SK-N-SH (cell line): Measurements from ENCODE around the gene CRYBG1. TPM values are rescaled to one million over a fixed set of nuclear protein-coding genes. Genes with fewer than 3 reads are reported as not detected.

Experiments used
- CTCF ChIA-PET: fragments of 300-600, 350-600 bp; formaldehyde crosslinking; extraction: SDS; loops from one replicate; lab custom pipeline; 2021; lab: Yijun Ruan, JAX
- POLR2A ChIA-PET: fragments of 350-600 bp; sonication (Branson Sonifier 250); formaldehyde crosslinking; extraction: SDS; loops from one replicate; lab custom pipeline; 2020; ENCODE audit warnings: antibody characterized with exemption, inconsistent platforms; lab: Yijun Ruan, JAX
- DNase-seq: peaks from one replicate; pipeline ENCODE4 v3.0.0; 2012
- H2AFZ ChIP-seq: fragments of 200-600 bp; sonication (generic); 2 replicates; pipeline ENCODE4 v1.8.1; 2016; ENCODE audit warnings: antibody characterized with exemption, mild to moderate bottlenecking, low read depth
- H3F3A ChIP-seq: fragments of 200-600 bp; sonication (generic); replicated peaks from 2 replicates; pipeline ENCODE3; 2016; ENCODE audit warnings: antibody characterized with exemption, mild to moderate bottlenecking; ENCODE audit not compliant: insufficient read depth
- H3K27ac ChIP-seq, 2 experiments: fragments of 200-500 bp in 1 of 2; fragments of 200-600 bp in 1 of 2; sonication (Bioruptor generic) in 1 of 2; sonication (generic), shearing (Covaris generic) in 1 of 2; 2 replicates each; pipeline versions ENCODE4 v1.5.1 to v1.6.1; 2014 to 2016; ENCODE audit warnings: low read depth in 2 of 2, inconsistent platforms in 1 of 2, low read length in 1 of 2, mild to moderate bottlenecking in 1 of 2, mixed read lengths in 1 of 2
- H3K27me3 ChIP-seq: fragments of 200-600 bp; sonication (generic), shearing (Covaris generic); 2 replicates; pipeline ENCODE4 v1.6.1; 2016; ENCODE audit warnings: mixed run types; ENCODE audit not compliant: insufficient read depth
- H3K36me3 ChIP-seq, 2 experiments: fragments of 200-500 bp in 1 of 2; fragments of 200-600 bp in 1 of 2; sonication (Bioruptor generic) in 1 of 2; sonication (generic) in 1 of 2; replicated peaks in 1 of 2; 2 replicates each; pipeline versions ENCODE3 to v1.5.1; 2014 to 2016; ENCODE audit warnings: low read length in 1 of 2, mild to moderate bottlenecking in 1 of 2; ENCODE audit not compliant: insufficient read depth in 2 of 2, control insufficient read depth in 1 of 2
- H3K4me1 ChIP-seq, 2 experiments: fragments of 200-500 bp in 1 of 2; fragments of 200-600 bp in 1 of 2; sonication (Bioruptor generic) in 1 of 2; sonication (generic), shearing (Covaris generic) in 1 of 2; 2 replicates each; pipeline versions ENCODE4 v1.5.1 to v1.6.1; 2014 to 2016; ENCODE audit warnings: low read depth in 1 of 2, low read length in 1 of 2, mixed run types in 1 of 2; ENCODE audit not compliant: insufficient read depth in 2 of 2, control insufficient read depth in 1 of 2
- H3K4me2 ChIP-seq: fragments of 200-600 bp; sonication (generic), shearing (Covaris generic); 2 replicates; pipeline ENCODE4 v1.6.1; 2017; ENCODE audit warnings: mixed run types
- H3K4me3 ChIP-seq, 2 experiments: fragments of 200-500 bp in 1 of 2; fragments of 200-600 bp in 1 of 2; sonication (Bioruptor generic) in 1 of 2; sonication (generic), shearing (Covaris generic) in 1 of 2; 2 replicates each; pipeline versions ENCODE4 v1.5.1 to v1.8.1; 2014 to 2016; ENCODE audit warnings: low read depth in 2 of 2, inconsistent platforms in 1 of 2, low read length in 1 of 2, mild to moderate bottlenecking in 1 of 2, mixed read lengths in 1 of 2, moderate library complexity in 1 of 2
- H3K79me2 ChIP-seq: fragments of 200-600 bp; sonication (generic); 2 replicates; pipeline ENCODE4 v1.8.1; 2017; ENCODE audit warnings: mild to moderate bottlenecking; ENCODE audit not compliant: insufficient read depth
- H3K9ac ChIP-seq: fragments of 200-600 bp; sonication (generic); 2 replicates; pipeline ENCODE4 v1.6.1; 2017; ENCODE audit warnings: mixed run types
- H3K9me2 ChIP-seq: fragments of 200-600 bp; sonication (generic); 2 replicates; pipeline ENCODE4 v1.6.1; 2017; ENCODE audit warnings: mixed run types
- H3K9me3 ChIP-seq: fragments of 200-600 bp; sonication (generic); 2 replicates; pipeline ENCODE4 v1.6.1; 2017; ENCODE audit warnings: mixed run types, mild to moderate bottlenecking, moderate library complexity
- H4K20me1 ChIP-seq: fragments of 200-600 bp; sonication (generic); 2 replicates; pipeline ENCODE4 v1.6.1; 2017; ENCODE audit warnings: mild to moderate bottlenecking, mixed run types; ENCODE audit not compliant: insufficient read depth
- EP300 ChIP-seq, 2 experiments: IDR thresholded peaks; 2 replicates each; pipeline versions ENCODE4 v1.4.0 to v1.6.1; 2012; ENCODE audit warnings: borderline replicate concordance in 1 of 2, low read depth in 1 of 2, low read length in 1 of 2
- EZH2phosphoT487 ChIP-seq: fragments of 200-600 bp; sonication (generic); IDR thresholded peaks from 2 replicates; pipeline ENCODE4 v1.6.1; 2017; ENCODE audit warnings: low read depth, mixed run types, mild to moderate bottlenecking, antibody characterized with exemption, moderate library complexity, borderline replicate concordance
- FOSL2 ChIP-seq: IDR thresholded peaks from 2 replicates; pipeline ENCODE4 v1.4.0; 2012; ENCODE audit warnings: low read depth, mild to moderate bottlenecking, moderate library complexity, borderline replicate concordance
- FOXJ3 ChIP-seq: sonication (generic); formaldehyde crosslinking; IDR thresholded peaks from 2 replicates; pipeline ENCODE4 v1.5.1; 2020; ENCODE audit warnings: mild to moderate bottlenecking, missing genetic modification reagents
- FOXM1 ChIP-seq: IDR thresholded peaks from 2 replicates; pipeline ENCODE4 v1.4.0; 2012; ENCODE audit warnings: low read depth, mild to moderate bottlenecking
- GABPA ChIP-seq: IDR thresholded peaks from 2 replicates; pipeline ENCODE4 v1.4.0; 2012; ENCODE audit warnings: low read depth, mild to moderate bottlenecking
- GATA2 ChIP-seq: sonication (generic); formaldehyde crosslinking; IDR thresholded peaks from 2 replicates; pipeline ENCODE4 v1.5.0; 2020; ENCODE audit warnings: mild to moderate bottlenecking, missing genetic modification reagents
- JUND ChIP-seq: IDR thresholded peaks from 2 replicates; pipeline ENCODE4 v1.4.0; 2012
- POLR2AphosphoS5 ChIP-seq: IDR thresholded peaks from 2 replicates; pipeline ENCODE4 v1.6.1; 2012; ENCODE audit warnings: low read depth, low read length
- RXRA ChIP-seq: IDR thresholded peaks from 2 replicates; pipeline ENCODE4 v1.4.0; 2012; ENCODE audit warnings: low read depth, mild to moderate bottlenecking, borderline replicate concordance
- TCF12 ChIP-seq: IDR thresholded peaks from 2 replicates; pipeline ENCODE4 v1.4.0; 2012
- YY1 ChIP-seq: IDR thresholded peaks from 2 replicates; pipeline ENCODE4 v1.4.0; 2012; ENCODE audit warnings: low read depth, mild to moderate bottlenecking
- WGBS: methylation state at CpG from one replicate; pipeline ENCODE4 v1.1.6; 2017; ENCODE audit warnings: low lambda C conversion rate; 5-methylcytosine and 5-hydroxymethylcytosine counted together
- polyA plus RNA-seq, 3 experiments: library from polyadenylated mRNA; depleted of rRNA; stranded (reverse); fragments of >200 nt; gene quantifications; 2 replicates each; pipeline ENCODE4 v1.2.3, GENCODE V29; 2012
- TF ChIP-seq, protein P1 (sequence below): IDR thresholded peaks from 2 replicates; pipeline ENCODE4 v1.4.0; 2012; ENCODE audit warnings: low read depth, borderline replicate concordance
- TF ChIP-seq, protein P2 (sequence below): IDR thresholded peaks from 2 replicates; pipeline ENCODE4; 2012
- TF ChIP-seq, protein P3 (sequence below): IDR thresholded peaks from 2 replicates; pipeline ENCODE4 v1.4.0; 2012; ENCODE audit warnings: low read depth

The CRYBG1 gene
- polyA plus RNA-seq, 1 of the 3 experiments (the other 2 are of a cell fraction) = 13.8 TPM

DNA sequence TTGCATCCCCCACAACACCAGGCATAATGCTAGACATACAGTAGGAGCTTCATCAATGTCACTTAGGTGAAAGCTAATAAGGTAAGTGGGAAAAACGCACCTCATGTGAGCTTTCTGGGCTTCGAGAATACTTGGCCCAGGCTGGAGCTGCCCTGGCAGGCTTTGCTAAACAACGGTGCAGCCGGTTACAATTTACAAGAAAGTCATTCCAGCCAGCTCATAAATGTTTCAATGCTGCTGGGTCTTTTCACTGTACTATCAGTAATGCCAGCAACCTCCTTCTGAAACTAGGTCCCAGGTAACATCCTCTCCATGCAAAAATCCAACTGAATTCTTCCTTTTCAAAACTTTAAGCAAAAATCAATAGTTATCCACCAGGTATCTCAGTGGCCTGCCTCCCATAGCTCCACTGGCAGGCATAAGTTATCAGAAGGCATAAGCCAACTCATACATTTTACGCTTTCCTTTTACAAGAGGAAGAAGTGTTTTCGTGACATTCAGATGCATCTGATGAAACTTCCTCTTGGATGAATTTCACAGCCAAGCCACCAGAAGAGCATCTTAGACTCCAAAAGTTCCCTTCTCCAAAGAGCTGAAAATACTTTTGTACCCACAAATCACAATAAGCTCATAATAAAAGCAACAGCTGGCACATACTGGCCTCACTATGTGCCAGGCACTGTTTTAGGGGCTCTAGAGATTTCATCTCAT is 212.5 kb downstream of the CRYBG1 start (continued):
- TF ChIP-seq EZH2phosphoT487 (no peak), RXRA (no peak), FOXJ3 (CRISPR knock-in tag) (no peak), FOXM1 (no peak), POLR2AphosphoS5 (no peak)
- TF ChIP-seq, protein P1, sequence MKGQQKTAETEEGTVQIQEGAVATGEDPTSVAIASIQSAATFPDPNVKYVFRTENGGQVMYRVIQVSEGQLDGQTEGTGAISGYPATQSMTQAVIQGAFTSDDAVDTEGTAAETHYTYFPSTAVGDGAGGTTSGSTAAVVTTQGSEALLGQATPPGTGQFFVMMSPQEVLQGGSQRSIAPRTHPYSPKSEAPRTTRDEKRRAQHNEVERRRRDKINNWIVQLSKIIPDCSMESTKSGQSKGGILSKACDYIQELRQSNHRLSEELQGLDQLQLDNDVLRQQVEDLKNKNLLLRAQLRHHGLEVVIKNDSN = no peak

DNA sequence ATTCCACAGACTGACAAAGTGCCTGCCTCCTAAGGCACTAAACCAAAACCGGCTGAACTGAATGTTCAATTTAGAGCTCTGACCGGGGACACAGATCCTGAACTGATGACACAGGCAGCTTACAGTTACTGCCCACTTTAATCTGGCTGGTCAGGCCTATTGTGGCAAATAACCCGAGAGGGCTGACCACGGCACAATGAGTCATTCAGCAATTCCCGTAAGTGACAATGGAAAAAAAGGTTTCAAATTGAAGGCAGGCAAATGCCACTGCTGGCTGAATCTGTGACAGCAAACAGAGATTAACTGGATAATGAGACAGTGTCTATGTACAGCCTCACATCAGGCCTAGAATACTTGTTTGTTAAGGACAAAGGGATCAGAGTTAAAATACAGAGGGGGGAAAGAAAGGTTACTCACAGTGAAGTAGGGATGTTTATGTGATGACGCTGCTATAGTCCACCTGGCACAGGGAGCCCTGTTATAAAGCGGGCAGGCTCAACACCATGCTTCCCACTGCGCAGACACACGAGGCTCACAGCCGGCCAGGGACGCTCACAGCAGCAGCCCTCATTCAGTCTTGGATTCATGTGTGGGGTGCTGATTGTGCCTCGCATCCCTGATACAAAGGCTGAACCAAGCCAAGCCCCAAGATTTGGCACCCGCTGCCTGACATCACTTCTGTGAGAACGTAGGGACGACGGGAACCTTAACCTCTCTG is 214.4 kb downstream of the CRYBG1 start:
- DNase-seq = no peak
- no peak overlapping the region for H3K9ac ChIP-seq
- ChIA-PET CTCF (interaction anchor here (1.0 to 1.6 kb wide), 3 partner anchors 129 to 404 kb away, joined by 3 to 5 read pairs (median 4); no protein-coding TSS in a partner anchor), POLR2A (no interaction called here)
- peak overlapping the region; percentile 14 to 35; a peak in 2 of 4 replicates for H3K27ac ChIP-seq
- no peaks in the 10 kb centered on the region for H3K9me2 ChIP-seq
- peak overlapping the region; percentile 45; the same call in 1 of the 2 replicates for H2AFZ ChIP-seq
- H4K20me1 ChIP-seq = no peaks in the 10 kb centered on the region
- H3K9me3 ChIP-seq = no peaks in the 10 kb centered on the region
- WGBS = 51% methylated on average over 11 of the region's 16 CpGs
- H3K4me3 ChIP-seq = no peak overlapping the region
- no peaks in the 10 kb centered on the region for H3K4me1 ChIP-seq
- H3K27me3 ChIP-seq = no peaks in the 10 kb centered on the region
- TF ChIP-seq FOSL2 (peak; percentile 73; the same call in 1 of the 2 replicates), GABPA (no peak), EP300 (IDR thresholded peaks at IDR 0.05; ENCODE audit: borderline replicate concordance in 1 of 2, low read depth in 1 of 2, low read length in 1 of 2) (peak in 1 of 2 experiments; percentile 51; a peak in 1 of 4 replicates), JUND (peak; percentile 65), RXRA (0 out of 2 replicates have a peak, but pooled peaks have one; percentile 32), GATA2 (CRISPR knock-in tag) (no peak), YY1 (no peak), TCF12 (peak; percentile 64)
- TF ChIP-seq, protein P2, sequence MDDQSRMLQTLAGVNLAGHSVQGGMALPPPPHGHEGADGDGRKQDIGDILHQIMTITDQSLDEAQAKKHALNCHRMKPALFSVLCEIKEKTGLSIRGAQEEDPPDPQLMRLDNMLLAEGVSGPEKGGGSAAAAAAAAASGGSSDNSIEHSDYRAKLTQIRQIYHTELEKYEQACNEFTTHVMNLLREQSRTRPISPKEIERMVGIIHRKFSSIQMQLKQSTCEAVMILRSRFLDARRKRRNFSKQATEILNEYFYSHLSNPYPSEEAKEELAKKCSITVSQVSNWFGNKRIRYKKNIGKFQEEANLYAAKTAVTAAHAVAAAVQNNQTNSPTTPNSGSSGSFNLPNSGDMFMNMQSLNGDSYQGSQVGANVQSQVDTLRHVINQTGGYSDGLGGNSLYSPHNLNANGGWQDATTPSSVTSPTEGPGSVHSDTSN = peak; percentile 43; the same call in 1 of the 2 replicates
- TF ChIP-seq, protein P3, sequence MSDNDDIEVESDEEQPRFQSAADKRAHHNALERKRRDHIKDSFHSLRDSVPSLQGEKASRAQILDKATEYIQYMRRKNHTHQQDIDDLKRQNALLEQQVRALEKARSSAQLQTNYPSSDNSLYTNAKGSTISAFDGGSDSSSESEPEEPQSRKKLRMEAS = peak; percentile 11; the same call in 1 of the 2 replicates
- H3F3A ChIP-seq = no peaks in the 10 kb centered on the region
- H3K4me2 ChIP-seq = peak overlapping the region; percentile 27
- H3K79me2 ChIP-seq = no peaks in the 10 kb centered on the region
- peaks cover 9 to 15% of the 10 kb centered on the region in 2 experiments for H3K36me3 ChIP-seq
